ACHN (cell line): ENCODE measurements around the gene EPHA6.
"Not testable (repeated sequence)": the region's sequence is repeated elsewhere in the genome, so short reads cannot be mapped to it uniquely, and the experiment has no call there.

Experiments used
- DNase-seq: peaks from one replicate; pipeline ENCODE4 v3.0.0-alpha.2; 2015
- in situ Hi-C: cut with HindIII; loops from 2 replicates; pipeline ENCODE4 v1.10.0; 2017; ENCODE audit warnings: low sequenced_read_pairs, low pct_ligation_motif_present, low pct_unique_long_range_greater_than_20kb

Gene EPHA6

DNA sequence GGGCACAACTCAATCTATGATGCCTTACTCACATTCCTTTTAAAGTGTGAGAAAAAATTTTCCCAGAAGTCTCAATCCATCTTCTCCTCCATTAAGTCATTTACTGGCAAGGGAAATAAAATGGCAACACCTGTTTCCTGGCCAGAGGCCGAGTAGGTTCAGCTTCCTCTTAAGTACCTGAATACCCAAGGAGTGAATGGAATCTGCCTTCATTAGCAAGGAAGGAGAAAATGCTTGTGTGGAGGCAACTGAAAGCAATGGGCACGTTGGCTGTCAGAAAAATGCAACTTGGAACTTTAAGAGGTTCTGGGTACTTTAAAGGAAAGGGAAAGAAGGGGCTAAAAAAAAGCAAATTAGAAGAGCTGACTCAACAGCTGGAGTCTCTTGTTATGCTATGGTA, 526.5 kb downstream of the EPHA6 start:
- in situ Hi-C loops, result no loop called here
- no peak for DNase-seq

DNA sequence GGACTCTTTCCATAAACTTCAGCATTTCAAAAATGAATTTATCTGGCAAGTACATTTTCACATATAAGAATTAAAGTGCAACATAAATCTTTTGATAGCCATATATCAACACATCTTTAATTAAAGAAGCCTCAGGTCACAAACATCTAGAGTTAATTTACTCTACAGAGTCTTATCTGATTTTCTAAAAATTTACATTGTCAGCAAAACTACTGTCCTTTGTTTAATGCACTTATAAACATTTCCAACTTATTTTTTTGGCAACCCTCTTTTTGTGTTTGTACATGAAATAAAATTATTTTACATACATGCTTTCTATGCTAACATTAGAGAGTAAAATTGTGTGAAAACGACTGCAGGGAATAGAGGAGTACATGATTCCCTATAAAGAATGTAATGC, 533.4 kb downstream of the EPHA6 start:
- in situ Hi-C loops, result no loop called here
- DNase-seq, result no peak

DNA sequence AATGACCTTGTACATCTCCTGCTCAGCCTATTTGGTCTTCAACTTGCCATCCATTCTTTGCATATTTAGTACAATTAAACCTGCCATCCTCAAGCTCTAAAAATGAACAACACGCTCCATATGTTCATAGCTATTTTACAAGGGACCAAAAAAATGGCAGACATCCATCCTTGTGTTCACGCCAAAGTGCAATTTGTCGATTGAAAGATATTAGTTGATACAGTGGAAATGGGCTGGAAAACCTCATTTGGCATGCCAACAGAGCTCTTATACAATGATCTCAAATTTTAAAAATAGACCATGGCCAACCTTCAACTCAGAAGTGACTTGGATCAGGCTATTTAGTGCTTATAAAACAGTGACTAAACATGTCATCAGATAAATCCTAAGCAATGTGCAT, 536.6 kb downstream of the EPHA6 start:
- DNase-seq, result no peak

GRCh38 chr3:97353176-97353575, 538.8 kb downstream of the EPHA6 start:
- in situ Hi-C loops, result no loop called here
- DNase-seq, result no peak

More for the DNA sequence above, 536.6 kb downstream of the EPHA6 start:
- in situ Hi-C loops, result no loop called here

- in situ Hi-C loops, result no loop called here
Measured at GRCh38 chr3:97359977-97360376, 545.6 kb downstream of the EPHA6 start.

DNA sequence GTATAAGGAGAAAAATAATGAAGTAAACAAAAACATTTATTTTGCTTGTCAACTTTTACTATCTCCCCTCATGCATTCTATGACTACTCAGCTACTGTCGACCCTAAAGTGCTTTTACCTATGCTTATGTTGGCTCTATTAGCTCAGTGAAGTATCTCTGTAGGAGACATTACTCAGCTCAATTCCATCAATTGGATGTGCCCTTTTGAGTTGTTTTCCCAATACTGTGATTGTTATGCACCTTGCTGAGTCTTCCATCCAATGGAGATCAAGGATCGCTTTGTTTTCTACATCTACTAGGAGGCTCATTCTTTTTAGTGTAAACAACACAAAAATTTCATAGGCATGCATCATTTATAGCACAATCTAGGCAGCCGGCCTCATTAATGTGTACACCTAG, 546.4 kb downstream of the EPHA6 start:
- no peak for DNase-seq
- in situ Hi-C loops, result no loop called here

More at GRCh38 chr3:97359977-97360376, 545.6 kb downstream of the EPHA6 start:
- no peak for DNase-seq

DNA sequence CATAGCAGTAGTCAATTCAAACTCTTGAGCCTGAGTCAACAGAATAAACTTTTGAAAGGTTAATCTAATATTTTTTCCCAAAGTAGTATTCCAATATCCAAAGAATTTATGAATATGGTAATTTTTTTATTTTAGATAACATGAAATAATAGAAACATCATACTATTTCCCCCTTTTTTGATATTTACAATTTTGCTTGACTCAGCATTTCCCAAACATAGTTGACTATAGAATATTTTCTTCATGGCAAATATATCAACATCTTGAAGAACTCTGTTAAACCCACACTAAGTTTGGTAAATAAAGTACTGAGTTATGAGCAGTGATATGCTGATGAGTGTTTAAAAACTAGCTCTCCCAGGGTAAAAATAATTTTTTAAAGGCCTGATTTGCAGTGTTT, 570.2 kb downstream of the EPHA6 start:
- no peak for DNase-seq
- in situ Hi-C loops, result no loop called here

DNA sequence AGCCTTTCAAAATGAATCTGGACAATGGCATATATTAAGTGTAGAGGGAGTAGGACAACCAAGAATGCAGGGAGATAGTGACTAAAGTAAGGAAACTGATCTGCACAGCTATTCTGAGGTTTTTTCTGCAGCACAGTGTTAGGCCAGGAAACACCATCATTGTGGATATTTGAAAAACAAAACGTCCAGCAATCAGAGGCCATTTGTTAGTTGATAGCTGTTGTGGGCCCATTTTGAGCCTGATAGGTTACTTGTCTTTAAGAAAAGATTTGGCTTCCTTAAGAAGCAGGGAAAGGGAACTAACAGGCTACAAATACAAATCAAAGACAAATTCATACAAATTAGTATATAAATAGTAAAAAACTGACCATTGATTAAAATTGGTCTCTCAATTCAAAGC, 574.4 kb downstream of the EPHA6 start:
- no peak for DNase-seq
- in situ Hi-C loops, result no loop called here

GRCh38 chr3:97389936-97390335, 575.5 kb downstream of the EPHA6 start:
- DNase-seq, result no peak
- in situ Hi-C loops, result no loop called here

- in situ Hi-C loops, result no loop called here
- DNase-seq, result no peak
Measured at GRCh38 chr3:97391167-97391566, 576.8 kb downstream of the EPHA6 start.

DNA sequence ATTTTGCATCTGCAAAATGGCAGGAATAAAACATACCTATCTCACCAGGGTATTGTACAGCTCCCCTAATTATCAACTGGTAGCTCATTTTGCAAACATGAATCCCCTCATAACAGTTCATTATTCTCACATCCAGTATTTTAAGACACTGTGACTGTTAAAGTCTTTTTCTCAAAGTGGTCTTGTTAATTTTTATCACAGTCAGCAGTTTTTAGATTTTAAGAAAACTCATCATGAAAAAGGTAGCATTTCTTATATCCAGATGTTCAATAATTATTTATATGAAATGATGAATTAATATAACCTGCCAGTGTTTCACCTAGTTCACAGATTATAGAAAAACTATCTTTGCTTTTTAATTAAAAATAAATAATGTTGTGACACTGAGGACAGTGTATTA, 595.2 kb downstream of the EPHA6 start:
- DNase-seq, result no peak
- in situ Hi-C loops, result no loop called here

GRCh38 chr3:97421565-97421964, 607.2 kb downstream of the EPHA6 start:
- no peak for DNase-seq
- in situ Hi-C loops, result no loop called here

- in situ Hi-C loops, result no loop called here
- DNase-seq, result no peak
Measured at GRCh38 chr3:97425002-97425401, 610.6 kb downstream of the EPHA6 start.

- in situ Hi-C loops, result no loop called here
- DNase-seq, result no peak
Measured at GRCh38 chr3:97430601-97431000, 616.2 kb downstream of the EPHA6 start.

GRCh38 chr3:97432914-97433313, 618.5 kb downstream of the EPHA6 start:
- in situ Hi-C loops, result no loop called here

GRCh38 chr3:97438131-97438530, 623.7 kb downstream of the EPHA6 start:
- no peak for DNase-seq
- in situ Hi-C loops, result no loop called here

More at GRCh38 chr3:97432914-97433313, 618.5 kb downstream of the EPHA6 start:
- DNase-seq, result no peak

DNA sequence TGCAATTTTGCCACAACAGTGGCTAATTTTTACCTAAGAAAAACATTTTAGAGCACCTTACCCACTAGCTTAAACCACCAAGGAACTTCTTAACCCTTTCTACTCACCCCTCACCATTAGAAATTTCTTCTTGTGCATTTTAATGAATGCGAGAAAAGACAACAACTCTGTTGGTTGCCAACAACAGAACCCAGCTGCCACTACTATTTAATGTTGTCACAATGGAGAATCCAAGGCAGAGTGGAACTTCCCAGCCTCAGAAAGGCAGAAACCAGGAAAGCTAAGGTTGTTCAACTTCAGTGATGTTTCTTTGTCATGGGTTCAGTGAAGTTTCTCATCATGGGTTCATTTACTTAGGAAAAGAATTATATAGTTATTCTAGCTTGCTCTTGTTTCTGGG, 625.0 kb downstream of the EPHA6 start:
- in situ Hi-C loops, result no loop called here
- DNase-seq, result no peak

GRCh38 chr3:97464035-97464434, 649.6 kb downstream of the EPHA6 start:
- in situ Hi-C loops, result no loop called here
- DNase-seq, result no peak

GRCh38 chr3:97470481-97470880, 656.1 kb downstream of the EPHA6 start:
- DNase-seq, result no peak
- in situ Hi-C loops, result no loop called here

DNA sequence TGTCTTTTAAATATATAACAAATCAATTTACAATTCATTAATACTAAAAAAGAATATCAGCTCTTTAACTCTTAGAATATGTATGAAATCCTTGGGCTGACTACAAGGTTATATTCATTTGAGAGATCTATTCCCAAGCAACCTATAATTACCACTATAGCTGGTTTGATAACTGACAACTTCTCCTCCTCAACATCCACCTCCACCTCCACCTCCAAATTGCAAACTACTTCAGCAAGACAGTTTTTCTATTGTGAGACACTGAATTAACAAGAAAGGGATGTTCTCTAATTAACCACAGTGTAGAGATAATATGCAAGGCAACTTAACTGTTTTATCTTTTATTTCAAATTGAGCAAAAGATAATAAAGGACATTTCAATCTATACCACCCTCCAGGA, 665.3 kb downstream of the EPHA6 start:
- DNase-seq, result no peak
- in situ Hi-C loops, result no loop called here

GRCh38 chr3:97480696-97481289, 666.4 kb downstream of the EPHA6 start:
- in situ Hi-C loops, DNase-seq: not testable (repeated sequence)
